Neural progenitor cell (in vitro differentiated cells): ENCODE data around the gene BEGAIN.

Experiments used
- CTCF ChIP-seq: fragments of 200-600 bp; sonication (generic); IDR thresholded peaks from 2 replicates; pipeline ENCODE4 v1.5.1; 2017; ENCODE audit warnings: antibody characterized with exemption, mild to moderate bottlenecking
- EZH2 ChIP-seq: fragments of 200-600 bp; sonication (generic); IDR thresholded peaks from 2 replicates; pipeline ENCODE4 v1.6.1; 2017; ENCODE audit warnings: antibody characterized with exemption, mild to moderate bottlenecking, moderate library complexity

- TF ChIP-seq CTCF (no peak), EZH2 (no peak)
Measured at GRCh38 chr14:100569734-100570286, 17.4 kb downstream of the BEGAIN start.
